GM21390 (cell line): ENCODE results near the gene SPIRE2.
"Not testable (repeated sequence)": the region's sequence is repeated elsewhere in the genome, so short reads cannot be mapped to it uniquely, and the experiment has no call there.

Source experiments
- ATAC-seq: cut with Tn5 transposase; IDR thresholded peaks from one replicate; pipeline ENCODE4 v1.9.1; 2021; ENCODE audit not compliant: unreplicated experiment

Gene SPIRE2

GRCh38 chr16:89806589-89807193 lies 21.6 kb upstream of the SPIRE2 start:
- ATAC-seq: not testable (repeated sequence)

GRCh38 chr16:89808475-89808874 lies 19.8 kb upstream of the SPIRE2 start:
- no peak for ATAC-seq

GRCh38 chr16:89811321-89811720 lies 17.0 kb upstream of the SPIRE2 start:
- no peak for ATAC-seq

GRCh38 chr16:89815639-89816348 lies 12.5 kb upstream of the SPIRE2 start:
- ATAC-seq: peak; percentile 30

DNA sequence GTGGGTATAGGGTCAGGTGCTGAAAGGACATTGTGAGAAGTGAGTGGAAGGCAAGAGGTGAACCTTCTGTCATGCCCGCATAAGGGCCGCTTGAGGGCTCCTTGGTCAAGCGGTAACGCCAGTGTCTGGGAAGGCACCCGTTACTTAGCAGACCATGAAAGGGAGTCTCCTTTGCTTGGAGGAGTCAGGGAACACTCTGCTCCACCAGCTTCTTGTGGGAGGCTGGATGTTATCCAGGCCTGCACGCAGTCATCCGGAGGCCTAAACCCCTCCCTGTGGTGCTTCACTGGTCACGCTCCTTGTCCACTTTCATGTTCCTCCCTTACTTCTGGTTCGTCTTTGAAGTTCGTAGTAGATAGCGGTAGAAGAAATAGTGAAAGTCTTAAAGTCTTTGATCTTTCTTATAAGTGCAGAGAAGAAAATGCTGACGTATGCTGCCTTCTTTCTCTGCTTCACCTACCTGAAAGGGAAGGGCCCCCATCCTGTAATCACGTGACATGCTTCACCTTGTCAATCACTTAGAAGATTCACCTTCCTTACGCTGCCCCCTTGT lies 9.3 kb upstream of the SPIRE2 start:
- not testable (repeated sequence) for ATAC-seq

GRCh38 chr16:89819448-89819847 lies 8.8 kb upstream of the SPIRE2 start:
- ATAC-seq: not testable (repeated sequence)

GRCh38 chr16:89821438-89822187 lies 6.7 kb upstream of the SPIRE2 start:
- ATAC-seq: no peak

- ATAC-seq: no peak
Observed at GRCh38 chr16:89822188-89823086, 5.8 kb upstream of the SPIRE2 start.

GRCh38 chr16:89823087-89823823 lies 5.0 kb upstream of the SPIRE2 start:
- ATAC-seq: no peak

DNA sequence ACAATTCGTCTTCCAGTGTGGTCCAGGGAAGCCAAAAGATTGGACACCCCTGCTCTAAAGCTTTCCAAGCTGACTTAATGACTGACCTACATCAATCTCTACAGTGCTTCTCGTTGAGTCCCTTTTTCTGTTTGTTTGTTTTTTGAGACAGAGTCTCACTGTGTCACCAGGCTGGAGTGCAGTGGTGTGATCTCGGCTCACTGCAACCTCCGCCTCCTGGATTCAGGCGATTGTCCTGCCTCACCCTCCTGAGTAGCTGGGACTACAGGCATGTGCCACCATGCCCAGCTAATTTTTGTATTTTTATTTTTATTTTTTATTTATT lies 4.5 kb upstream of the SPIRE2 start:
- not testable (repeated sequence) for ATAC-seq

GRCh38 chr16:89826531-89827382 lies 1.5 kb upstream of the SPIRE2 start:
- no peak for ATAC-seq

DNA sequence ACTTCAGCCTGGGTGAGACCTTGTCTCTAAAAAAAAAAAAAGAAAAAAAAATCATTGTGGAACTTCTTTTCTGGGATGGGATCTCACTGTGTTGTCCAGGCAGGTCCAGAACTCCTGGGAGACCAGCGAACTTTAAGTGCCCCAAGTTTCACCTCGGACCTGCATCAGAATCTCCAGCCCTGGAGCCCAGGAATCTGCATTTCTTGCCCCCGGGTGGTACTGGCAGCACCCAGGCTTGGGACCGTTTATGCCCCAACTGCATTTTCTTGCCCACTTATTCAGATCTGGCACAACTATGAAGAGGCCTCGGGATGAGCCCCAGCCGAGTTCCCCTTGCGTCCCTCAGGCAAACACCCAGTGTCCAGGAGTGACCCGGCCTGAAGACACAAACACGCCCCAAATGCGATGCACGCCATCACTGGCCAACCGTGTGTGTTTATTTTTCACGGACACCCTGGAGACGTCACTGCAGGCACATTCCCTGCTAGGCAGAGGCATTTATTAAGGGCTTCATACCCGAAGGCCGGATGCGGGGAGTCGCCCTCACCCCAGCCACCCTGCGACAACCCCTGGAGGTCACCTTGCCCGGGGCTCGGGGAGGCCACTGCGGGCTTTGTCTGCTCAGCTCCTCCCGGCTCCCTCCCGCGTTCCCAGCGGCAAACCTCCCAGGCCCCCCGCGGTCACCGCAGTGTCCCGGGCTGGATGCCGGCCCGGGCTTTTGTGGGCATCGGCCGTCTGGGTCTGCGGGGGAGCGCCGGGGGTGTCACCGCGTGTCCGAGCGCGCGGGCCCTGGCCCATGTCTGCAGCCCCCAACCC lies 684 bp upstream of the SPIRE2 start:
- ATAC-seq: no peak

DNA sequence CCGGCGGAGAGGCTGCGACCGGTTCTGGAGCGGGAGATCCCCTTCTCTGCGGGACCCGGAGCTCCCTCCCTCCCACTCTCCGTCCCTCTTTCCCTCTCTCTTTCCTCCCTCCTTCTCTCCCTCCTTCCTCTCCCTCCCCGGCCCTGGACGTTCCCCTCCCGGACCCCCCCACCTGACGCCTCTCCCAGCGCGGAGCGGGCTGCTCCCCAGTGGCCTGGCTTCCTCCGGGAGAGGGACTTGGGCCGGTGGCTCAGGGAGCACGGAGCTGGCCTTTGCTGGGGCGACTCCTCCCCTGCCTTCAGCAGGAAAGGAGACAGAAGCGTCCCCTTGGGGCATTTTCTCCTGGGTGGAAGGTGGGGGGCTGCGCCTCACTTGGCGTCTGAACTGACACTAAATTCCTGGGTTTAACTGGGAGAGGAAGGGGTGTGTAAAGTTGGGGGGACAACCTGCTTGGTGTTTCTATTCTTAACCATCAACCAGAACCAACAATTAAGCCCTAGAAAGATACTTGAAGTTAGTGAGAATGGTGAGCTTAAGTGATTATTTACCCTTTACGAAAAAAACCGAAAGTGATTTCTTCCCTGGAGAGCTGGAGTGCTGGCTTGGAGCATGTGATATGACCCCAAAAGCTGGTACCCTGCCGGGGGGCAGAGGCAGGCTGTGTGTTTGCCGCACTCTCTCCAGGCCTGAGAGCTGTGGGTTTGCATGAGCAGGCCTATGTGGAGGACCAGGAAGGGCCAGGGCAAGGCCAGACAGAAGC lies 775 bp downstream of the SPIRE2 start:
- no peak for ATAC-seq

DNA sequence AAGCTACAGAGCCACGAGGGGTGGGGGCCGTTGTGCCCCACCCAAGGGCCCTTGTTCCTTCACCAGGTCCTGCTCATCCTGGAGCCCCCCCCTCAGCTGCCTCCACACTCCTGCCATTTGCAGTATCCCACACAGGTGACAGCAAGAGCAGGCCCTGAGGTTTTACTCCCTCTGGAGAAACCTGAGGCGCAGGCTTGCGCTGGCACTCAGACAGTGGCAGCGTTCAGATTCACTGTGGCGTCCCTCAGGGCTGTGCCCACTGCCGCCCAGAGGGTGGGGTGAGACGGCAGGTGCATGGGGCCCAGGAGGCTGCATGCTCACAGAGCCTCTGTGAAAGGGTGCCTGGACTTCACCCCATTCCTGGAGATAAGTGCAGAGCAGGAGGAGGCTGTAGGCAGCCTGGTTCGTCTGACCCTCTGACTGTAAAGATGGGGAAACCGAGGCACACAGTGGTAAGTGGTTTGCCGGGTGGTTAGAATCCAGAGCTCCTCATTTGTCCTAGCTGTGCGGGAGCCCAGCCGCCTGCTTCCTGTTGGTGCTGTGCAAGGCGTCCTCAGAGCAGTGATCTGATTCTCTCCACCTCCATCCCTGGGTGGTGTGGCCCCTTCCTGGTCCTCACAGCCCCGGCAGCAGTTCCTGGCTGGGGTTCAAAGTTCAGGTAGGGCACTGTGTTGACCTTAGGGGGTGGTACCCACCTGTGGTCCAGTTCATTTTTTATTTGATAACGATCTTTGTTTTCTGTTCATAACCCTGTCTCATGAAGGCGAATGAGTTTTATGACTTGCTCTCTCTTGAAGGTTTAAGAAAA lies 1.6 kb downstream of the SPIRE2 start:
- ATAC-seq: no peak

GRCh38 chr16:89831810-89832328 lies 3.6 kb downstream of the SPIRE2 start:
- no peak for ATAC-seq

GRCh38 chr16:89833664-89834363 lies 5.5 kb downstream of the SPIRE2 start:
- not testable (repeated sequence) for ATAC-seq
